D721Med (cell line): ENCODE measurements around the gene ARHGAP32.

Experiments
- DNase-seq: peaks from one replicate; pipeline ENCODE4 v3.0.0; 2011; ENCODE audit warnings: low spot score; ENCODE audit not compliant: insufficient read length
- FAIRE-seq: peaks from 2 replicates; lab custom pipeline; 2011; peaks lifted over from hg19 to GRCh38; lab: Jason Lieb, UNC
- CTCF ChIP-seq: IDR thresholded peaks from 2 replicates; pipeline ENCODE4 v1.5.1; 2012; ENCODE audit warnings: mild to moderate bottlenecking, control low read depth; ENCODE audit not compliant: insufficient read depth; ENCODE audit errors: missing control alignments

Gene ARHGAP32

GRCh38 chr11:128916681-128917080 is 275.4 kb downstream of the ARHGAP32 start:
- no peak for TF ChIP-seq CTCF
- FAIRE-seq (no peak), DNase-seq (no peak)

GRCh38 chr11:128916037-128916572 is 276.0 kb downstream of the ARHGAP32 start:
- no peak for DNase-seq
- no peak for TF ChIP-seq CTCF
- no peak for FAIRE-seq

- no peak for DNase-seq
- no peak for TF ChIP-seq CTCF
- no peak for FAIRE-seq
Measured at GRCh38 chr11:128915149-128915521, 277.0 kb downstream of the ARHGAP32 start.
